GM12874 (cell line): ENCODE measurements around the gene CCDC154.

ENCODE experiments used
- CTCF ChIP-seq: IDR thresholded peaks from 2 replicates; pipeline ENCODE4 v1.5.1; 2011; ENCODE audit warnings: low read depth, mild to moderate bottlenecking, control low read depth, low read length, moderate library complexity; ENCODE audit not compliant: insufficient read depth

The CCDC154 gene

GRCh38 chr16:1413684-1414531 lies 30.4 kb downstream of the CCDC154 start:
- peak; percentile 79 for TF ChIP-seq CTCF

- TF ChIP-seq CTCF = no peak
These were observed 31.5 kb downstream of the CCDC154 start for GRCh38 chr16:1412847-1413246.

GRCh38 chr16:1408171-1408837 lies 36.1 kb downstream of the CCDC154 start:
- TF ChIP-seq CTCF = no peak

- TF ChIP-seq CTCF = no peak
These were observed 36.6 kb downstream of the CCDC154 start for GRCh38 chr16:1407753-1408152.

- no peak for TF ChIP-seq CTCF
These were observed 40.6 kb downstream of the CCDC154 start for GRCh38 chr16:1403733-1404132.

- TF ChIP-seq CTCF = no peak
These were observed 41.3 kb downstream of the CCDC154 start for GRCh38 chr16:1403036-1403435.

- TF ChIP-seq CTCF = no peak
These were observed 42.6 kb downstream of the CCDC154 start for GRCh38 chr16:1401758-1402154.
